HFF-Myc (cell line): ENCODE results near the gene CEMP1.

Source experiments
- DNase-seq: peaks from one replicate; pipeline ENCODE4 v3.0.0-alpha.2; 2011; ENCODE audit warnings: low read depth; ENCODE audit errors: extremely low read depth
- H3K4me3 ChIP-seq: replicated peaks from 2 replicates; pipeline ENCODE4 v1.5.1; 2011; ENCODE audit warnings: low read depth, mild to moderate bottlenecking, control low read depth, low read length
- TF ChIP-seq, protein P1 (sequence below): IDR thresholded peaks from 2 replicates; pipeline ENCODE4 v1.5.1; 2012; ENCODE audit warnings: mild to moderate bottlenecking, low read depth, low read length, control low read depth; ENCODE audit errors: missing control alignments

CEMP1 gene

DNA sequence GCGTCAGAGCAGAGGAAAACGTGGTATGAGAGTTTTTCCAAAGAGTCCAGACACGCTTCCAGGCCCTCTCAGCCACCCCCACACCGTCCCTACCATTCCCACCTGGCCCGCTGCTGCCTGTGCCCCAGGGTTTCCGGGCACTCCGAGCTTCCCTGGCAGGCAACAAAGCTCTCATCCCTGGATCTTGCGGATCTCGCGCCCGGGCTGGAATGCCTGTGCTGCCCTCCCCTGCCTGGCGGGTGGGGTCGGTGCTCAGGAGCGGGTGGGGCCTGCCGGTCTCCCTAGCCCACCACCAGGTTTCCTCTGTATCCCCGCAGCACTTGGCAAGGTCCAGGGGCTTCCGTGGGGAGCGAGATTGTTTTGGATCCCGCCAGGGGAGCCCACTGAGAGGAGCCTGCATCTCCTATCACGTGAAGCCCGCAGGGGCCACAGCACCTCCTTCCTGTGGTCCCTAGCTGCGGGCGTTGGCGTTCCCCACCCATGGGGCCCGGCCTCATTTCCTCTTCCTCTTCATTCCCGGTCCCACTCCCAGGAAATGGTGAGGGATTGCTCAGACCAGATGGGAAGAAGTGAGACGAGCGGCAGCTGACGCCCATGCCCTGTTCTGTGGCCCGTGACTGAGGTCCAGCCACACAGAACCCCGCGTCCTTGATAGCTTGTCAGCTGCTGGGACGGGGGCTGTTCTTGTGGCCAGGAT is 45.2 kb downstream of the CEMP1 start:
- TF ChIP-seq, protein P1, sequence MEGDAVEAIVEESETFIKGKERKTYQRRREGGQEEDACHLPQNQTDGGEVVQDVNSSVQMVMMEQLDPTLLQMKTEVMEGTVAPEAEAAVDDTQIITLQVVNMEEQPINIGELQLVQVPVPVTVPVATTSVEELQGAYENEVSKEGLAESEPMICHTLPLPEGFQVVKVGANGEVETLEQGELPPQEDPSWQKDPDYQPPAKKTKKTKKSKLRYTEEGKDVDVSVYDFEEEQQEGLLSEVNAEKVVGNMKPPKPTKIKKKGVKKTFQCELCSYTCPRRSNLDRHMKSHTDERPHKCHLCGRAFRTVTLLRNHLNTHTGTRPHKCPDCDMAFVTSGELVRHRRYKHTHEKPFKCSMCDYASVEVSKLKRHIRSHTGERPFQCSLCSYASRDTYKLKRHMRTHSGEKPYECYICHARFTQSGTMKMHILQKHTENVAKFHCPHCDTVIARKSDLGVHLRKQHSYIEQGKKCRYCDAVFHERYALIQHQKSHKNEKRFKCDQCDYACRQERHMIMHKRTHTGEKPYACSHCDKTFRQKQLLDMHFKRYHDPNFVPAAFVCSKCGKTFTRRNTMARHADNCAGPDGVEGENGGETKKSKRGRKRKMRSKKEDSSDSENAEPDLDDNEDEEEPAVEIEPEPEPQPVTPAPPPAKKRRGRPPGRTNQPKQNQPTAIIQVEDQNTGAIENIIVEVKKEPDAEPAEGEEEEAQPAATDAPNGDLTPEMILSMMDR, result no peak
- DNase-seq, result no peak
- no peak overlapping the region for H3K4me3 ChIP-seq

- no peak overlapping the region for H3K4me3 ChIP-seq
- DNase-seq, result no peak
- TF ChIP-seq, protein P1, result no peak
These were observed 46.2 kb downstream of the CEMP1 start for GRCh38 chr16:2484898-2485508.

- H3K4me3 ChIP-seq, result no peak overlapping the region
- TF ChIP-seq, protein P1, result no peak
- DNase-seq, result no peak
These were observed 47.0 kb downstream of the CEMP1 start for GRCh38 chr16:2483939-2484897.

DNA sequence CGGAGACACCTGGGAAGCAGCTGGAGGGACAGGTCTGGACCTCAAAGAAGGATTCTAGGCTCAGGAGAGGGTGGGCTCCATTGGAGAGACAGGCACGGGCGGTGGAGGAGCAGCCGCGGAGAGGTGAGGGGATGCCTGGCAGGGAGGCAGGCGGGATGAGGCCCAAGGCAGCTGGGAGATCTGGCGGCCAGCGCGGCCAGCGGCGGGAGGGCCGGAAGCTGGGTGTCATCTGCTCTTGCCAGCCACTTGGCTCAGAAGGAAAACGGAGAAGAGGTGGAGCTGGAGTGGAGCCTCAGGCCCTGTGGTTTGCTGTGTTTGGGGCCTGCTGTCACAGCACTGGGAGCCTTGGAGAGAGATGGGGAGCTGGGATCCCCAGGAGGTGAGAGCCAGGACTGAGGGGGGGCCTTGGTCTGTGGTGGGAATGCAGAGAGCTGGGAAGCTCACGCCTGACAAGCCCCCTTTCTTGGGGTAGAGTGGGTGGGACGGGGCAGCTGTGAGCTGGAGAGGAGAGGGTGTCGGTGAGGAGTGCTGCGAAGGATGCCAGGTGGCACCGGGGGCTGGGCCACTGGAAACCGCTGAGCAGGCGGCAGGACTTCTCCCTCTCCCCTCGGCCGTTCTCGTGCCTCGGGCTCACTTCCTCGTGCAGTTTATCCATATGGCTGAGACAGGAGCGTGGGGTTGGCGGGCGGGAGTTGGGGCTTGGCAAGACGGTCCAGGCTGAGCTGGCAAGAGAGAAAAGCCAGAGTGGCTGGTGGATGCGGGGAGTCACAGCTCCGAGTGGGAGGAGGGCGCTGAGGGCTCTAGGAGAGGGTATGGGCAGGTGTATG is 48.3 kb downstream of the CEMP1 start:
- no peak for DNase-seq
- H3K4me3 ChIP-seq, result peak overlapping the region; percentile 16; the same call in 1 of the 2 replicates
- TF ChIP-seq, protein P1, result no peak

DNA sequence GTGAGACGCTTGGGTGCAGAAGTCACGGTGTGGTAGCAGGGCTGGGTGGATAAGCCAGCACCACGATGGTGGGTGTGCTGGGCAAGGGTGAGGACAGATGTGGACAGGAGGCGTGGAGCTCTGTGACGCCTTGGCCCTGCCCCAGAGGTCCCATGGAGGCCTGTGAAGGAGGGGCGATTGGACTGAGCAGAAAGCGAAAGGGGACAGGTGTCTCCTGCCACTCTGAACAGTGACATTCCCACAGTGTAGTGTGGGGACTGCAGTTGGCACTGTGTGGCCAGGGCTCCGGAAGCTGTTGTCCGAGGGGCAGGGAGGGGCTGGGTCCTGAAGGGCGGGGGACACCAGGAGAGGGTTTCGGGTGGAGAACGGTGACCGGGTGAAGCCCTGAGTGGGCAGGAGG is 49.0 kb downstream of the CEMP1 start:
- DNase-seq, result no peak
- no peak overlapping the region for H3K4me3 ChIP-seq
- TF ChIP-seq, protein P1, result no peak

GRCh38 chr16:2481676-2482075 is 49.5 kb downstream of the CEMP1 start:
- no peak overlapping the region for H3K4me3 ChIP-seq
- no peak for DNase-seq
- TF ChIP-seq, protein P1, result no peak
